Urinary bladder (tissue), 4 donors: ENCODE results near the gene ABHD10. TPM values are rescaled to one million over a fixed set of nuclear protein-coding genes. Genes with fewer than 3 reads are reported as not detected.

Experiments used
- DNase-seq: peaks from one replicate; pipeline ENCODE4 v3.0.0-alpha.2; 2015; ENCODE audit errors: extremely low spot score
- H3K27ac ChIP-seq: one replicate; pipeline ENCODE4 v1.5.1; 2013; ENCODE audit warnings: low read depth, mild to moderate bottlenecking, moderate library complexity
- H3K36me3 ChIP-seq: one replicate; pipeline ENCODE4 v1.6.1; 2013; ENCODE audit warnings: mild to moderate bottlenecking, moderate library complexity; ENCODE audit not compliant: insufficient read depth
- H3K4me1 ChIP-seq: one replicate; pipeline ENCODE4 v1.6.1; 2013; ENCODE audit warnings: mild to moderate bottlenecking, moderate library complexity; ENCODE audit not compliant: insufficient read depth
- H3K4me3 ChIP-seq: one replicate; pipeline ENCODE4 v1.5.1; 2013; ENCODE audit warnings: low read depth, low read length
- WGBS: extraction: QIAGEN DNeasy Blood & Tissue Kit; methylation state at CpG from one replicate; pipeline ENCODE4 v1.1.7; 2013; 5-methylcytosine and 5-hydroxymethylcytosine counted together
- polyA plus RNA-seq: library from polyadenylated mRNA; stranded (reverse); fragments of 200-250 nt; gene quantifications from one replicate; pipeline ENCODE4 v1.2.3, GENCODE V29; 2013
- total RNA-seq: library from RNA; depleted of rRNA; stranded (reverse); fragments of >200 nt; gene quantifications from one replicate; pipeline ENCODE4 v1.2.3, GENCODE V29; 2014
- donor health status: healthy with polysubstance abuse.
- donor health status: healthy.

ABHD10 gene
- total and polyA plus RNA-seq, 2 donors = 23.3 to 62.3 TPM

GRCh38 chr3:111999484-112000324 is 20.9 kb downstream of the ABHD10 start:
- Histone ChIP-seq H3K4me3 (peak overlapping the region; percentile 29), H3K4me1 (no peaks in the 10 kb centered on the region), H3K27ac (no peak overlapping the region), H3K36me3 (no peaks in the 10 kb centered on the region)
- DNase-seq = no peak
- 35% methylated on average over 19 of the region's 19 CpGs for WGBS

GRCh38 chr3:112000367-112000771 is 21.5 kb downstream of the ABHD10 start:
- no peaks in the 10 kb centered on the region for H3K4me1 ChIP-seq
- WGBS = 93% methylated on average over 5 of the region's 5 CpGs
- no peak overlapping the region for H3K27ac ChIP-seq
- H3K36me3 ChIP-seq = no peaks in the 10 kb centered on the region
- no peak for DNase-seq
- H3K4me3 ChIP-seq = no peak overlapping the region

GRCh38 chr3:112000966-112001365 is 22.1 kb downstream of the ABHD10 start:
- H3K36me3 ChIP-seq = no peaks in the 10 kb centered on the region
- WGBS = 79% methylated on average over 2 of the region's 2 CpGs
- H3K4me3 ChIP-seq = no peak overlapping the region
- no peaks in the 10 kb centered on the region for H3K4me1 ChIP-seq
- H3K27ac ChIP-seq = no peak overlapping the region
- DNase-seq = no peak

- WGBS = 100% methylated on average over 2 of the region's 2 CpGs
- H3K4me1 ChIP-seq = no peaks in the 10 kb centered on the region
- no peak overlapping the region for H3K27ac ChIP-seq
- H3K36me3 ChIP-seq = no peaks in the 10 kb centered on the region
- no peak for DNase-seq
- no peak overlapping the region for H3K4me3 ChIP-seq
These were observed 22.7 kb downstream of the ABHD10 start for GRCh38 chr3:112001526-112001925.

- no peak for DNase-seq
- no peak overlapping the region for H3K4me3 ChIP-seq
- WGBS = 84% methylated on average over 8 of the region's 8 CpGs
- no peaks in the 10 kb centered on the region for H3K4me1 ChIP-seq
- no peaks in the 10 kb centered on the region for H3K36me3 ChIP-seq
- no peak overlapping the region for H3K27ac ChIP-seq
These were observed 23.5 kb downstream of the ABHD10 start for GRCh38 chr3:112002096-112002971.

GRCh38 chr3:112003321-112004080 is 24.7 kb downstream of the ABHD10 start:
- Histone ChIP-seq H3K36me3 (no peaks in the 10 kb centered on the region), H3K27ac (no peak overlapping the region), H3K4me1 (no peaks in the 10 kb centered on the region), H3K4me3 (no peak overlapping the region)
- 89% methylated on average over 4 of the region's 4 CpGs for WGBS
- no peak for DNase-seq

GRCh38 chr3:112004187-112004586 is 25.4 kb downstream of the ABHD10 start:
- Histone ChIP-seq H3K4me1 (no peaks in the 10 kb centered on the region), H3K27ac (no peak overlapping the region), H3K4me3 (no peak overlapping the region), H3K36me3 (no peaks in the 10 kb centered on the region)
- WGBS = 87% methylated on average over 2 of the region's 2 CpGs
- DNase-seq = no peak

- Histone ChIP-seq H3K36me3 (no peaks in the 10 kb centered on the region), H3K4me3 (no peak overlapping the region), H3K27ac (no peak overlapping the region), H3K4me1 (no peaks in the 10 kb centered on the region)
- WGBS = 92% methylated on average over 2 of the region's 2 CpGs
- DNase-seq = no peak
These were observed 25.8 kb downstream of the ABHD10 start for GRCh38 chr3:112004669-112005068.

- DNase-seq = no peak
- 72% methylated on average over 4 of the region's 4 CpGs for WGBS
- Histone ChIP-seq H3K4me1 (no peaks in the 10 kb centered on the region), H3K36me3 (no peaks in the 10 kb centered on the region), H3K4me3 (no peak overlapping the region), H3K27ac (no peak overlapping the region)
These were observed 26.4 kb downstream of the ABHD10 start for GRCh38 chr3:112005091-112005672.

- Histone ChIP-seq H3K4me3 (no peak overlapping the region), H3K27ac (no peak overlapping the region), H3K36me3 (no peaks in the 10 kb centered on the region), H3K4me1 (no peaks in the 10 kb centered on the region)
- WGBS = 30% methylated on average over 1 of the region's 1 CpG
- no peak for DNase-seq
These were observed 28.8 kb downstream of the ABHD10 start for GRCh38 chr3:112007633-112008032.

GRCh38 chr3:112009670-112010069 is 30.8 kb downstream of the ABHD10 start:
- Histone ChIP-seq H3K4me3 (no peak overlapping the region), H3K4me1 (no peaks in the 10 kb centered on the region), H3K36me3 (no peaks in the 10 kb centered on the region), H3K27ac (no peak overlapping the region)
- DNase-seq = no peak
- 88% methylated on average over 2 of the region's 2 CpGs for WGBS

GRCh38 chr3:112010636-112011035 is 31.8 kb downstream of the ABHD10 start:
- no peak overlapping the region for H3K4me3 ChIP-seq
- 64% methylated on average over 3 of the region's 3 CpGs for WGBS
- H3K4me1 ChIP-seq = no peaks in the 10 kb centered on the region
- H3K36me3 ChIP-seq = no peaks in the 10 kb centered on the region
- H3K27ac ChIP-seq = no peak overlapping the region
- DNase-seq = no peak

GRCh38 chr3:112011376-112011940 is 32.6 kb downstream of the ABHD10 start:
- Histone ChIP-seq H3K4me1 (no peaks in the 10 kb centered on the region), H3K27ac (no peak overlapping the region), H3K4me3 (no peak overlapping the region), H3K36me3 (no peaks in the 10 kb centered on the region)
- WGBS = 85% methylated on average over 6 of the region's 6 CpGs
- no peak for DNase-seq
